OCI-M1 (cell line): ENCODE data around the gene DES.
"Not testable (repeated sequence)": the region's sequence is repeated elsewhere in the genome, so short reads cannot be mapped to it uniquely, and the experiment has no call there.

ENCODE experiments used
- DNase-seq: peaks from one replicate; lab custom pipeline; 2025; lab: John Stamatoyannopoulos, UW

The DES gene

GRCh38 chr2:219399716-219400478, 18.3 kb upstream of the DES start:
- DNase-seq = no peak

DNA sequence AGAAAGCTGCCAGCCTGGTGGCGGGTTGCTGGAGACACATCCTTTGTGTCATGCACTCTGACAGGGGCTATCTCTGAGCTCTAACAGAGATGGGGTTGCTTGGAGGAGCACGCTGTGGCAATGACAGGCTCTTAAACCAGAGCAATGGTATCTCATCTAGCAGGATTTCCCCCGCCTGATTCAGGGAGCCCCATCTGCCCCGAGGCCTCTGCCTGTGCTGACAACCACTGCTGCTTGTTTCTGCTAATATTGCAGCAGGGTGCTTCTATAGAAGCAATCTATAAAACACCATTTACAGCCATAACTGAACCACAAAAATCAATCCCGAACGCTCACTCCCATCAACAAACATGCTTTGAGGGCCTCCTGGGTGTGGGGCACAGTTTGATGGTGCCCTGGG, 17.6 kb upstream of the DES start:
- DNase-seq = no peak

DNA sequence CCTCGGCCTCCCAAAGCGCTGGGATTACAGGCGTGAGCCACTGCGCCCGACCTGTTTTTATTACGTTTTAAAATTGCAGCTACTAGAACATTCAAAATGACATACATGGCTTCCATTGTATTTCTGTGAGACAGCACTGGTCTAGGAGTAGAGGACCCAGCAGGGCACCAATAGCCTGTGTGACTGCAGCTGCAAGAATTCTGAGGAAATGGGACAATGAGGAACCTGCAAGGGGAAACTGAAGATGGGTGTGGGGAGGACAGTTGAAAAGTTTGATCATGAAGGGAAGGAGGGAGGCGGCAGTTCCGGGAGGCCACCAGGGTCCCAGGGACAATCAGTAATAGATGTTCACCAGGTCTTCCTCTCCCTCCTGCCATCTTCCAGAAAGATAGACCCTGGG, 16.6 kb upstream of the DES start:
- no peak for DNase-seq

DNA sequence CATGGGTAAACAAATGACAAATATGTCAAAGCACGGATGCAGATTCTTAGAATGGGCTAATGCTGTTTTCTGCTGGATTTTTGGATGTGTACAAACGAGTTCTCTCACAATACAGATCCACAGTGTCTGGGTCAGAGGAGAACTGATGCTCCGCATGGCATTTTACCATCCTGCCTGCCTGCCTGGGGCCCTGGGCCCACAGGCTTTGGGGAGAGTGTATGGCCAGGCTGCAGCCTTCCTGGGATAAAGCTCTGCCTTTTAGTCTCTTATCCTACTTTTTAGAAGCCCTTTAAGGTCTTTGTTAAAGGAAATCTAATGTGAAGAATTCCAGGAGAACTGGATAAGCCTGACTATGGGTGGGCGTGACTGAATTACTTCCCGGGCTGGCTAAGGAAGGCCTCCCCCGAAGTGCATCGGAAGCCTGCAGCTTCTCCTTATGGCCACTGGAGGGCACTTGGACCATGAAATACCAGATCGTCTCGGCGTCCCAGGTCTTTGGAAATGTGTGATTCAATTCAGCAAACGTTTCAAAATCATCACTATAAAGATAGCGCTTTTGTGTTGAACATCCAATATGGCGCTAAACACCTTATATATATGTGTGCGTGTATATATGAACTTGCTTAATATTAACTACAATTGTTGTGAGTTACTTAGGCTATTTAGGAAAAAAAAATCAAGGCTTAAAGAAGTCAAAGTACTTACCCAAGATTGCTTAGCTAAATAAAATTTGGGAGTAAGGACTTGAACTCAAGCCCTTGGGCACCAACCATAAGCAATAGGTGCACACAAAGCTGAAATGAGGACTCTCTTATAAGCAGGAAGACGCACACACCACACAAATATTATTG, 15.3 kb upstream of the DES start:
- peak; percentile 84 for DNase-seq

- DNase-seq = no peak
Measured at GRCh38 chr2:219403861-219404260, 14.3 kb upstream of the DES start.

GRCh38 chr2:219404291-219404910, 13.8 kb upstream of the DES start:
- no peak for DNase-seq

DNA sequence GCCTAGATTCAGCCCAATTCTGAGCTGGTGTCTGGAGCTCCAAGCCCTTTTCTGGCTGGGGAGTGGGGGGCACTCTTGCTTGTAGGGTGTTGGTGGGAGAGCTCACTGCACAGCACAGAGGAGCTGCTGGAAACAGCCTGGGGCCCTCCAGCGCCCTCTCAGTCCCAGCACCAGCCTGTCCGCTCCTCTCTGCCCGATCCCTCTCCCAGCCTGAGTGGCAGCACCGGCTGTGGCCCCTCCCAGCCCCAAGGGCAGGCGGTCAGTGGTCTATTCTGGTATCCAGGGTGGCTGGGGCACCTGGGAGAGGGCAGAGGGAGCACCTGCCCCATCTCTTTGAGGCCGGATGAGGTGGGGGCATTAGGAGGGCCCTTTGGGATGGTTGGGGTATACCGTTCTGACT, 13.2 kb upstream of the DES start:
- no peak for DNase-seq

GRCh38 chr2:219405451-219405850, 12.7 kb upstream of the DES start:
- no peak for DNase-seq

- DNase-seq = no peak
Measured at GRCh38 chr2:219405958-219406860, 12.0 kb upstream of the DES start.

DNA sequence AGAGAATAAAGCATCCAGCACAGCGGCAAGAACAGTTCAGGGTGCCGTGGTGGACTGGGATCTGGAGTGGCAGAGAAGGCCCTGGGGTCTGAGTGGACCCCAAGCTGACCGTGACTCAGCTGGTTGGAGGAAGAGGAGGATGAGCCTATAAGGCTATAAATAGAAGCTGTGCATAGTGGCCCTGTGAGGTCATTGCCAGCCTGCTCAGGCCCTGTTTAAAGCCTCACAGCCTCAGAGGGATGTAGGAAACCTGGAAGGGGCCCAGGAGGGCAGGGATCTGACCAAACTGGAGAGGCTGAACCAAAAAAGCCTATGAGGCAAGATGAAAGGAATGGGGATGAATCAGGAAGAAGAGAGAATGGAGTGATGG, 11.3 kb upstream of the DES start:
- DNase-seq = peak; percentile 29

DNA sequence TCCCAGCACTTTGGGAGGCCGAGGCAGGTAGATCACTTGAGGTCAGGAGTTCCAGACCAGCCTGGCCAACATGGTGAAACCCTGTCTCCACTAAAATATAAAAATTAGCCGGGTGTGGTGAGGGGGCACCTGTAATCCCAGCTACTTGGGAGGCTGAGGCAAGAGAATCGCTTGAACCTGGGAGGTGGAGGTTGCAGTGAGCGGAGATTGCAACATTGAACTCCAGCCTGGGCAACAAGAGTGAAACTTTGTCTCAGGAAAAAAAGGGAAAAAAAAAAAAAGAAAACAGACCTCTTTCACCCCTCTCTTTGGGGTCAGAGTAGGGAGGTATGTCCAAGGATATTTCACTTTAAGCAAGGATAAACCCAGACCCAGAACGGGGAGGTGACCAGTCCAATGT, 10.8 kb upstream of the DES start:
- not testable (repeated sequence) for DNase-seq

DNA sequence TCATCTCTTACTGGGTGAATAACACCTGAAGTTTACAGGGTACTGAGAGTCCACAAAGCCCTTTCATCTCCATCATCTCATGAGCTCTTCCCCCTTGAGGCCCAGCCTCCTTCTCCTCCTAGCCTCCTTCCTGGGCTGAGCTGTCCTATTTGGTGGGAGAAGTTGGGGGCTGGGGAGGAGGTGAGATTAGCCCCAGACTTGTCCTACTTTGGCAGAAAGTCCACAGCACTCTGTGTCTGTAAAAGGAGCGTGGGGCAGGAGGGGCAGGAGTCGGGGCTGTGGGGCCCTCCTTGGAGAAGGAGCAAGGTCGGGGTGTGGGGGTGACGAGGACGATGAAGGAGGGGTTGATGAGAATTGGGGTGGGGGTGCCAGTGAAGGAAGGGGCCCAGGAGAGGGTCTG, 10.0 kb upstream of the DES start:
- no peak for DNase-seq

DNA sequence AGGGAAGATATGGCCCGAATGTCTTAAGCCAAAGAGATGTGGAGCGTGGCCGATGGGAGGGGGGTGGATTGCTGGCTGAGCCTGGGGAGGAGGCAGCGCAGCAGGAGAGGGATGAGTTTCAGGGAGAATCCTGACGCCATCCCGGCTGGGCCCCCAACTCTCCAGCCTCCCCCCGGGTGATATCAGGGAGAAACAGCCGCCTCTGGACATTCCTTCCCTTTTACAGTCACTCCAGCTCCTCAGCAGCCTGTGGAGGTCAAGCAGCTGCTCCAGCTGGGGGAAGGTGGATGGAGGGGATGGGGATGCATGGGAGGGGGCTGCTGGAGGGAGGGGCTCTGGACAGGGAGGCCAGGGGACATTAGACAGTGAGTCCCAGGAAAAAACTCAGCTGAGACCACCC, 9.5 kb upstream of the DES start:
- no peak for DNase-seq

- no peak for DNase-seq
Measured at GRCh38 chr2:219409619-219410018, 8.6 kb upstream of the DES start.

DNA sequence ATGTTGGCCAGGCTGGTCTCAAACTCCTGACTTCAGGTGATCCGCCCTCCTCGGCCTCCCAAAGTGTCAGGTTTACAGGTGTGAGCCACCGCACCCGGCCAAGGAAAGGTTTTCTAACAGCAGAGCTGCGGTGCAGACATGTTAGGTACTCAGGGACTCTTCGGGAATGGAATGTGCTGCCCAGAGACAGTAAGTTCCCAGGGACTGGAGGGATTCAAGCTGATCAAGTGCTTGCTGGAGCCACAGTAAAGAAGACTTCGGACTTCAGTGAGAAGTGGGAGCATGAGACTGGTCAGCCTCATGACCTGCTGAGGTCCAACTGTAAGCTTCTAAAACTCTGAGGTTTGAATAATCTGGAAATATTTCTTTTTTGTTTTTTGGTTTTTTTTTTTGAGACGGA, 7.8 kb upstream of the DES start:
- DNase-seq = no peak

DNA sequence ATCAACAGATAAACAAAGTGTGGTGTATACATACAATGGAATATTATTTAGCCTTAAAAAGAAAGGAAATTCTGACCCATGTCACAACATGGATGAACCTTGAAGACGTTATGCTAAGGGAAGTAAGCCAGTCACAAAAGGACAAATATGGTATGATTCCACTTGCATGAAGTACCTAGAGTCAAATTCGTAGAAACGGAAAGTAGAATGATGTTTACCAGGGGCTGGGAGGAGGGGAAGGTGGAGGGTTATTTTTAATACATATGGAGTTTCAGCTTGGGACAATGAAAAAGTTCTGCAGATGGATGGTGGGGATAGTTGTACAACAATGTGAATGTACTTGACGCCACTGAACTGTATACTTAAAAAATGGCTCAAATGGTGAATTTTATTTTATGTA, 3.3 kb upstream of the DES start:
- no peak for DNase-seq

DNA sequence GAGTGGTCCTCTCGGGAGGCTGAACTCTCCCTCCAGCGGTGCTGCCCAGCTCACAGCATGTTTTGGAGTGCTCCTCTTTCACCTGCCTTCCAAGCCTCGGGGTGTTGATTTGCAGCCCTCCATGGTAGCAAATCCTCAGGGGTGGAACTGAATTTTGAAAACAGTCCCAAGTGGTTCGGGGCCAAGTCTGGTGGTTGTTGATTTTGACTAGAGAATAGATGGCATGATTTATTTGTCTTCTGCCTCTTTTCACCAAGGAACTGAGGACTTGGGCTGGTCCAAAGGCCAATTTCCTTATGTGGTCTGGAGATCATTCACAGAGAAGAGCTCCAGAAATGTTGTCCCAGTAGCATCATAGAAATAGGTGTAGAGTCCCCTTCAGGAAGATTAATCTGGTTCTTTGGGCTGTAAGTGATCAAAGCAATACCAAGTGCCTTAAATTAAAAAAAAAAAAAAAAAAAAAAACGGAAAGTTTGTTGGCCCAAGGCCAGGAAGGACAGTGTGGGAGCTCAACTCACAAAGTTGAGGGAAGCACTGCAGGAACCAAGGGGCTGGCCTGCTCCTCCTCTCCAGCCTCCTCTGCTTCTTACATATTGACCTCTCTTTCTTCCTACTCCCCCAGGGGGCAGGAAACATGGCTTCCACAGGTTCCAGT, 2.5 kb upstream of the DES start:
- DNase-seq = no peak

DNA sequence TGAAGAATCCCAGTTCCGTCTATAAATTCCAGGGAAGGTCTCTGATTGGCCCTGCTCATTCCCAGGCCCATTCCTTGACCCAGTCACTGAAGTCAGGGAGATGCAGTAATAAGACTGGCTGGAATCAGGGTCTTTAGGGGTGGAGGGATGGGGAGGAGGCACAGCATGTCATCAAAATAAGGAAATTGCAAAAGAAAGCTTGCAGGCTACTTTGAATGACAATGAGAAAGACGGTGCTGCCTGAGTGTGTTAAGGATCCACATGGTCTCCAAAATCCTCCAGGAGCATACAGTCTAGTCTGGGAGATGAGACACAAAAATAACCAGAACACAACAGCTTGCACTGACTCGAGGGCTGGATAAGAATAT, 2.0 kb upstream of the DES start:
- no peak for DNase-seq

GRCh38 chr2:219416938-219417337, 1.2 kb upstream of the DES start:
- no peak for DNase-seq

DNA sequence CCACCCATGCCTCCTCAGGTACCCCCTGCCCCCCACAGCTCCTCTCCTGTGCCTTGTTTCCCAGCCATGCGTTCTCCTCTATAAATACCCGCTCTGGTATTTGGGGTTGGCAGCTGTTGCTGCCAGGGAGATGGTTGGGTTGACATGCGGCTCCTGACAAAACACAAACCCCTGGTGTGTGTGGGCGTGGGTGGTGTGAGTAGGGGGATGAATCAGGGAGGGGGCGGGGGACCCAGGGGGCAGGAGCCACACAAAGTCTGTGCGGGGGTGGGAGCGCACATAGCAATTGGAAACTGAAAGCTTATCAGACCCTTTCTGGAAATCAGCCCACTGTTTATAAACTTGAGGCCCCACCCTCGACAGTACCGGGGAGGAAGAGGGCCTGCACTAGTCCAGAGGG, 803 bp upstream of the DES start:
- DNase-seq = no peak

DNA sequence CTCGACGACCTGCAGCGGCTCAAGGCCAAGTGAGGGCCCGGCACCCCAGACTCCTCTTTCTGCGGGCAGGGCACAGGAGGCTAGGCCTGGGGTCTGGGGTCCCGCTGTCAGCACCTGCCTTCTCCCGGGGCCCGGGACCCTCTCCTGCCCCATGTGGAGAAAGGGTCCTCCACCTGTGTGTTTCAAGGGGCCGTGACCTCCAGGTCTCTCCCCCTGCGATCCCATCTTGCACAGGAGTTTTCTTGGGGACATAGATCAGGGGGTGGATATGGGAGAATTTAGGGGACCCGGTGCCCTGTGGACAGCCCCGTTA, 791 bp downstream of the DES start:
- no peak for DNase-seq
